Esophagus squamous epithelium (tissue), 4 donors: ENCODE data around the gene SFXN1.
"Not testable (repeated sequence)": the region's sequence is repeated elsewhere in the genome, so short reads cannot be mapped to it uniquely, and the experiment has no call there.

Experiments used
- CTCF ChIP-seq, 6 experiments: fragments of 450-650 bp in 4 of 6; fragments of 200-600 bp in 2 of 6; sonication (generic) in 2 of 6; IDR thresholded peaks; one replicate each; pipeline ENCODE4 v1.5.1; 2016 to 2019; ENCODE audit warnings: antibody characterized with exemption in 6 of 6, mild to moderate bottlenecking in 4 of 6, moderate library complexity in 4 of 6
- POLR2A ChIP-seq, 4 donors: fragments of 450-650 bp; IDR thresholded peaks; one replicate each; pipeline ENCODE4 v1.6.1; 2017; ENCODE audit warnings: antibody characterized with exemption in 4 of 4, mild to moderate bottlenecking in 4 of 4, moderate library complexity in 3 of 4

DNA sequence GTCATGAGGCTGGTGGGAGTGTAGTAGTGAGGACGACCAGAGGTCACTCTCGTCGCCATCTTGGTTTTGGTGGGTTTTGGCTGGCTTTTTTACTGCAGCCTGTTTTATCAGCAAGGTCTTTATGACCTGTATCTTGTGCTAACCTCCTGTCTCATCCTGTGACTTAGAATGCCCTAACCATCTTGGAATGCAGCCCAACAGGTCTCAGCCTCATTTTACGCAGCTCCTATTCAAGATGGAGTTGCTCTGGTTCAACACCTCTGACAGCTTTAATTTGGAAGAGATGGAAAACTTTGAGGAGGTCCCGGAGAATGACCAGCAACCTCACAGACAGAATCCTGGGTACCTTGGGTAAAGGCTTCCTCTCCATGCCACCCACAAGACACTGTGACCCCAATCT lies 24.0 kb upstream of the SFXN1 start:
- not testable (repeated sequence) for TF ChIP-seq POLR2A, CTCF (IDR thresholded peaks at IDR 0.05)
